H1 (cell line): ENCODE measurements around the gene THAP10. TPM values are rescaled to one million over a fixed set of nuclear protein-coding genes. Genes with fewer than 3 reads are reported as not detected.

ENCODE experiments used
- CTCF ChIA-PET: fragments of 300-600 bp; sonication (Branson Sonifier 250); formaldehyde crosslinking; loops from one replicate; lab custom pipeline; 2021; ENCODE audit not compliant: partially characterized antibody; lab: Charles Lee
- POLR2A ChIA-PET: fragments of 300-600 bp; sonication (Branson Sonifier 250); formaldehyde crosslinking; loops from one replicate; lab custom pipeline; 2021; ENCODE audit warnings: inconsistent platforms; ENCODE audit not compliant: partially characterized antibody; lab: Charles Lee
- DNase-seq, 2 experiments: peaks; one replicate each; pipeline versions ENCODE4 v3.0.0 to v3.0.0-alpha.2; 2010 to 2022; ENCODE audit warnings: low spot score in 2 of 2, low read depth in 1 of 2, mixed read lengths in 1 of 2
- FAIRE-seq: peaks from 2 replicates; lab custom pipeline; 2011; peaks lifted over from hg19 to GRCh38; lab: Jason Lieb, UNC
- H2AFZ ChIP-seq: 2 replicates; pipeline ENCODE4 v1.8.1; 2012; ENCODE audit warnings: low read length, inconsistent platforms
- H2AK5ac ChIP-seq: 2 replicates; pipeline ENCODE4 v1.6.1; 2013; ENCODE audit warnings: low read depth, low read length
- H2BK120ac ChIP-seq: replicated peaks from 2 replicates; pipeline ENCODE3; 2013; ENCODE audit warnings: low read depth, low read length, inconsistent platforms
- H2BK12ac ChIP-seq: 2 replicates; pipeline ENCODE4 v1.6.1; 2013; ENCODE audit warnings: low read depth, low read length
- H2BK15ac ChIP-seq: 2 replicates; pipeline ENCODE4 v1.6.1; 2013; ENCODE audit warnings: low read length
- H2BK20ac ChIP-seq: 2 replicates; pipeline ENCODE4 v1.6.1; 2013; ENCODE audit warnings: low read length
- H2BK5ac ChIP-seq: 2 replicates; pipeline ENCODE4 v1.6.1; 2013; ENCODE audit warnings: low read depth, low read length
- H3K14ac ChIP-seq: 2 replicates; pipeline ENCODE4 v1.6.1; 2013; ENCODE audit warnings: inconsistent platforms; ENCODE audit not compliant: insufficient read length
- H3K18ac ChIP-seq: 2 replicates; pipeline ENCODE4 v1.6.1; 2013; ENCODE audit warnings: low read length; ENCODE audit errors: extremely low read depth
- H3K23ac ChIP-seq: 2 replicates; pipeline ENCODE4 v1.6.1; 2013; ENCODE audit warnings: inconsistent platforms; ENCODE audit not compliant: insufficient read length
- H3K23me2 ChIP-seq: 2 replicates; pipeline ENCODE4 v1.6.1; 2013; ENCODE audit warnings: low read depth, low read length
- H3K27ac ChIP-seq: 2 replicates; pipeline ENCODE4 v1.6.1; 2011; ENCODE audit warnings: low read depth, low read length, inconsistent platforms
- H3K27me3 ChIP-seq, 4 experiments: replicated peaks in 1 of 4; 1 replicate in 1 of 4; 2 replicates in 3 of 4; pipeline versions ENCODE4 v1.6.1 to v1.8.1; 2011 to 2013; ENCODE audit warnings: low read length in 3 of 4, mild to moderate bottlenecking in 3 of 4, inconsistent platforms in 2 of 4, mixed read lengths in 2 of 4, moderate library complexity in 1 of 4; ENCODE audit not compliant: control insufficient read depth in 3 of 4, insufficient read depth in 3 of 4; ENCODE audit errors: extremely low read depth in 1 of 4
- H3K36me3 ChIP-seq, 4 experiments: 2 replicates each; pipeline versions ENCODE4 v1.6.1 to v1.8.1; 2011 to 2013; ENCODE audit warnings: mild to moderate bottlenecking in 4 of 4, low read length in 3 of 4, moderate library complexity in 2 of 4, control low read depth in 1 of 4, inconsistent platforms in 1 of 4; ENCODE audit not compliant: insufficient read depth in 4 of 4, control insufficient read depth in 2 of 4
- H3K4ac ChIP-seq: replicated peaks from 2 replicates; pipeline ENCODE3; 2013; ENCODE audit warnings: low read length, low read depth, mixed read lengths, inconsistent platforms; ENCODE audit not compliant: insufficient read length
- H3K4me1 ChIP-seq, 4 experiments: replicated peaks in 1 of 4; 1 replicate in 1 of 4; 2 replicates in 3 of 4; pipeline versions ENCODE4 v1.6.1 to v1.8.1; 2011 to 2013; ENCODE audit warnings: low read length in 3 of 4, inconsistent platforms in 2 of 4, mixed read lengths in 1 of 4; ENCODE audit not compliant: insufficient read depth in 4 of 4, control insufficient read depth in 3 of 4
- H3K4me2 ChIP-seq, 2 experiments: 2 replicates each; pipeline versions ENCODE4 v1.6.1 to v1.8.1; 2011 to 2013; ENCODE audit warnings: low read depth in 2 of 2, low read length in 2 of 2, control low read depth in 1 of 2, inconsistent platforms in 1 of 2, mild to moderate bottlenecking in 1 of 2; ENCODE audit not compliant: insufficient read depth in 1 of 2
- H3K4me3 ChIP-seq, 4 experiments: fragments of 200-600, 300-600 bp in 1 of 4; sonication (generic), shearing (Covaris generic), sonication (Bioruptor Twin) in 1 of 4; 2 replicates each; pipeline versions ENCODE4 v1.5.1 to v1.8.1; 2011 to 2016; ENCODE audit warnings: low read length in 4 of 4, low read depth in 3 of 4, control low read depth in 2 of 4, inconsistent platforms in 2 of 4, mild to moderate bottlenecking in 2 of 4, mixed read lengths in 1 of 4, moderate library complexity in 1 of 4; ENCODE audit not compliant: insufficient read depth in 2 of 4; ENCODE audit errors: extremely low read depth in 1 of 4
- H3K56ac ChIP-seq: replicated peaks from 2 replicates; pipeline ENCODE3; 2013; ENCODE audit warnings: low read depth, mild to moderate bottlenecking, mixed read lengths, low read length, inconsistent platforms; ENCODE audit not compliant: insufficient read length
- H3K79me1 ChIP-seq: 2 replicates; pipeline ENCODE4 v1.6.1; 2013; ENCODE audit warnings: low read depth, low read length, control low read depth
- H3K79me2 ChIP-seq, 2 experiments: 2 replicates each; pipeline versions ENCODE4 v1.6.1 to v1.8.1; 2012 to 2013; ENCODE audit warnings: low read length in 2 of 2, mild to moderate bottlenecking in 2 of 2, inconsistent platforms in 1 of 2; ENCODE audit not compliant: insufficient read depth in 2 of 2, control insufficient read depth in 1 of 2
- H3K9ac ChIP-seq, 4 experiments: replicated peaks in 1 of 4; 1 replicate in 1 of 4; 2 replicates in 3 of 4; pipeline versions ENCODE4 v1.6.1 to v1.8.1; 2011 to 2013; ENCODE audit warnings: low read depth in 3 of 4, low read length in 3 of 4, control low read depth in 2 of 4, mild to moderate bottlenecking in 2 of 4, moderate library complexity in 2 of 4, inconsistent platforms in 1 of 4; ENCODE audit errors: extremely low read depth in 1 of 4
- H3K9me3 ChIP-seq, 2 experiments: 2 replicates each; pipeline versions ENCODE4 v1.6.1 to v1.8.1; 2012 to 2013; ENCODE audit warnings: mild to moderate bottlenecking in 2 of 2, moderate library complexity in 2 of 2, control low read depth in 1 of 2, inconsistent platforms in 1 of 2, low read depth in 1 of 2, low read length in 1 of 2, mixed read lengths in 1 of 2; ENCODE audit not compliant: insufficient read depth in 2 of 2
- H4K20me1 ChIP-seq, 2 experiments: replicated peaks in 1 of 2; 2 replicates each; pipeline versions ENCODE3 to v1.8.1; 2011 to 2013; ENCODE audit warnings: inconsistent platforms in 2 of 2, low read length in 2 of 2, mild to moderate bottlenecking in 1 of 2; ENCODE audit not compliant: insufficient read depth in 2 of 2, control insufficient read depth in 1 of 2
- H4K5ac ChIP-seq: 2 replicates; pipeline ENCODE4 v1.6.1; 2013; ENCODE audit warnings: low read length, low read depth, mixed read lengths, inconsistent platforms; ENCODE audit not compliant: insufficient read length
- H4K8ac ChIP-seq: 2 replicates; pipeline ENCODE4 v1.8.0; 2013; ENCODE audit warnings: mild to moderate bottlenecking, moderate library complexity, low read length, inconsistent platforms; ENCODE audit not compliant: insufficient read depth; ENCODE audit errors: extremely low read depth
- H4K91ac ChIP-seq: replicated peaks from 2 replicates; pipeline ENCODE3; 2013; ENCODE audit warnings: low read length, mixed read lengths, inconsistent platforms; ENCODE audit not compliant: insufficient read length
- ATF3 ChIP-seq: IDR thresholded peaks from 2 replicates; pipeline ENCODE4 v1.6.1; 2011; ENCODE audit warnings: low read depth, mild to moderate bottlenecking, low read length; ENCODE audit not compliant: insufficient read depth
- FOSL1 ChIP-seq: IDR thresholded peaks from 2 replicates; pipeline ENCODE4 v1.6.1; 2011; ENCODE audit warnings: mild to moderate bottlenecking, low read depth, low read length, moderate library complexity; ENCODE audit not compliant: insufficient read depth
- GTF2F1 ChIP-seq: IDR thresholded peaks from 2 replicates; pipeline ENCODE4 v1.6.1; 2012; ENCODE audit warnings: low read depth, low read length, improper control_type of control experiment, borderline replicate concordance
- MAX ChIP-seq: IDR thresholded peaks from 2 replicates; pipeline ENCODE4 v1.6.1; 2012; ENCODE audit warnings: inconsistent platforms
- SP1 ChIP-seq: IDR thresholded peaks from 2 replicates; pipeline ENCODE4 v1.6.1; 2011; ENCODE audit warnings: low read depth, low read length
- TAF7 ChIP-seq: optimal IDR thresholded peaks from 2 replicates; pipeline ENCODE3; 2011; ENCODE audit warnings: low read depth, mild to moderate bottlenecking, inconsistent platforms, low read length, moderate library complexity, borderline replicate concordance
- WGBS, 2 experiments: shearing (Covaris generic) in 1 of 2; methylation state at CpG; one replicate each; pipeline versions ENCODE4 v1.1.6 to v1.1.7; 2013 to 2015; ENCODE audit warnings: low lambda C conversion rate in 2 of 2, mixed read lengths in 2 of 2, inconsistent platforms in 1 of 2, low coverage in 1 of 2, missing lambda C conversion rate in 1 of 2; ENCODE audit not compliant: insufficient replicate concordance in 2 of 2, insufficient coverage in 1 of 2, insufficient read length in 1 of 2; ENCODE audit errors: extremely low coverage in 1 of 2, missing lambda C conversion rate in 1 of 2; 5-methylcytosine and 5-hydroxymethylcytosine counted together
- long read RNA-seq, 2 experiments: library from RNA in 1 of 2; library from capped mRNA in 1 of 2; stranded (forward); transcript quantifications; one replicate each; pipeline ENCODE4 v2.0.0, GENCODE V29; 2021; ENCODE audit warnings: inconsistent platforms in 1 of 2
- polyA minus RNA-seq, 3 experiments: library from RNA; depleted of rRNA, polyadenylated mRNA; stranded (reverse); fragments of >200 nt; gene quantifications; 1 replicate in 2 of 3; 2 replicates in 1 of 3; pipeline ENCODE4 v1.2.3, GENCODE V29; 2011
- polyA plus RNA-seq, 7 experiments: library from polyadenylated mRNA; depleted of rRNA in 3 of 7; stranded (reverse) in 5 of 7; unstranded in 2 of 7; fragments of >200 nt in 5 of 7; fragments of 200-250 nt in 2 of 7; gene quantifications; 1 replicate in 5 of 7; 2 replicates in 1 of 7; 4 replicates in 1 of 7; pipeline versions ENCODE4 v1.2.1 to v1.2.3, GENCODE V29; 2011 to 2013; ENCODE audit warnings: missing spikeins in 2 of 7, mixed read lengths in 2 of 7
- total RNA-seq: library from RNA; stranded (reverse); fragmentation: NEBNext Ultra II Directional; extraction: Animal tissue kit (Norgen Biotek cat#: 25700); gene quantifications from 2 replicates; pipeline ENCODE4 v1.2.1, GENCODE V29; 2021

THAP10 gene
- total RNA-seq, result 3.4 and 4.5 TPM in 2 replicates
- 2.8 and 3.2 TPM in 2 replicates for polyA plus RNA-seq (2011; rRNA removed)
- polyA plus RNA-seq (2011; cell fraction: cytosol; rRNA removed), result 3.8 TPM
- polyA plus RNA-seq (2011; cell fraction: nucleus; rRNA removed), result 1.9 TPM
- 2.0 to 4.7 TPM (median 3.4 TPM) in 4 replicates for polyA plus RNA-seq (2012, experiment 1 of 2)
- 0.62 TPM for polyA plus RNA-seq (2012, experiment 2 of 2)
- 2.7 TPM for polyA plus RNA-seq (2013, experiment 1 of 2)
- 2.7 TPM for polyA plus RNA-seq (2013, experiment 2 of 2)
- 1.5 and 2.0 TPM in 2 replicates for polyA minus RNA-seq (2011; rRNA and poly(A)+ RNA removed)
- polyA minus RNA-seq (2011; cell fraction: cytosol; rRNA and poly(A)+ RNA removed), result 4.3 TPM
- 1.8 TPM for polyA minus RNA-seq (2011; cell fraction: nucleus; rRNA and poly(A)+ RNA removed)
- long read RNA-seq, experiment 1, transcript THAP10-201 (3 exons, 2,399 nt), result major isoform, 5 of 7 reads
- long read RNA-seq, experiment 1, partial matches to known transcripts, result 0 of 7 reads
- long read RNA-seq, experiment 1, other reads (novel, unspliced or antisense), result 2 of 7 reads
- long read RNA-seq, experiment 2, partial matches to known transcripts, result 0 of 1 reads
- long read RNA-seq, experiment 2, other reads (novel, unspliced or antisense), result 1 of 1 reads

GRCh38 chr15:70892002-70892911 is at the start of gene THAP10, which contains the start of gene LRRC49:
TSS of gene THAP10 (minus strand) at chr15:70892433. CDS start at chr15:70892272, 161 bp downstream.
TSS of gene LRRC49 (plus strand) at chr15:70892826. CDS start at chr15:70892895, 69 bp downstream.
- Histone ChIP-seq H2BK12ac (no peak within 1 kb of the TSS), H2BK120ac (no peak within 1 kb of the TSS), H3K27me3 (no peaks in the 10 kb centered on the region), H2AK5ac (no peak within 1 kb of the TSS), H3K56ac (peak within 1 kb of the TSS; percentile 38), H4K91ac (no peak within 1 kb of the TSS), H3K36me3 (no peaks in the 10 kb centered on the region), H4K5ac (peak within 1 kb of the TSS; percentile 76), H2BK5ac (peak within 1 kb of the TSS; percentile 53; the same call in 1 of the 2 replicates), H3K18ac (peak within 1 kb of the TSS; percentile 62; the same call in 1 of the 2 replicates), H3K27ac (peak within 1 kb of the TSS; percentile 78), H3K4me2 (peak within 1 kb of the TSS; percentile 80 to 96), H3K14ac (no peak within 1 kb of the TSS), H2BK20ac (0 out of 2 replicates have a peak within 1 kb of the TSS, but pooled peaks have one; percentile 51), H2BK15ac (no peak within 1 kb of the TSS), H3K79me1 (no peaks in the 10 kb centered on the region), H3K9ac (peak within 1 kb of the TSS; percentile 34 to 78 (median 58); a peak in 6 of 7 replicates), H3K4me1 (peaks cover 0 to 7% (median 2%) of the 10 kb centered on the region in 4 experiments; a peak in 3 of 7 replicates), H3K4me3 (peak within 1 kb of the TSS; percentile 69 to 79 (median 74)), H3K4ac (no peak within 1 kb of the TSS), H3K79me2 (peaks cover 0 to 16% of the 10 kb centered on the region in 2 experiments; a peak in 2 of 4 replicates), H2AFZ (peak within 1 kb of the TSS; percentile 100), H3K9me3 (no peaks in the 10 kb centered on the region), H3K23me2 (peaks cover 12% of the 10 kb centered on the region; the same call in 1 of the 2 replicates), H3K23ac (no peak within 1 kb of the TSS), H4K8ac (peak within 1 kb of the TSS; percentile 82; the same call in 1 of the 2 replicates), H4K20me1 (no peaks in the 10 kb centered on the region)
- ChIA-PET POLR2A (interaction anchor here (1.3 to 1.4 kb wide), 2 partner anchors 8 to 39 kb away, joined by 3 to 4 read pairs; partner anchors contain the start of gene LARP6), CTCF (interaction anchor here (0.7 to 2.1 kb wide), 4 partner anchors 11 to 67 kb away, joined by 3 to 5 read pairs (median 4); no protein-coding TSS in a partner anchor)
- FAIRE-seq (peak; percentile 93), DNase-seq (peak; percentile 82 to 88)
- WGBS, 2 experiments, result 4% methylated on average over 39 of the region's 61 CpGs; no CpG with 5 or more reads in 1 of the 2 experiments
- TF ChIP-seq FOSL1 (no peak), SP1 (peak; percentile 65; the same call in 1 of the 2 replicates), MAX (peak; percentile 52), ATF3 (no peak), GTF2F1 (no peak), TAF7 (peak; percentile 81)
